HCT116 (cell line): ENCODE data around the gene IFITM1.

Experiments used
- CTCF ChIP-seq, 3 experiments: fragments of 200-600 bp in 1 of 3; sonication (generic) in 1 of 3; IDR thresholded peaks in 2 of 3; conservative IDR thresholded peaks in 1 of 3; 2 replicates each; pipeline ENCODE4 v1.5.1; 2012 to 2017; ENCODE audit warnings: low read depth in 2 of 3, low read length in 2 of 3, antibody characterized with exemption in 1 of 3, borderline replicate concordance in 1 of 3, control low read depth in 1 of 3, mild to moderate bottlenecking in 1 of 3, mixed read lengths in 1 of 3, mixed run types in 1 of 3, moderate library complexity in 1 of 3; ENCODE audit not compliant: insufficient read depth in 1 of 3
- POLR2A ChIP-seq: IDR thresholded peaks from 2 replicates; pipeline ENCODE4 v1.7.0; 2011; ENCODE audit warnings: borderline replicate concordance; ENCODE audit not compliant: insufficient read depth, insufficient read length; ENCODE audit errors: extremely low read depth
- REST ChIP-seq: IDR thresholded peaks from 2 replicates; pipeline ENCODE4 v1.6.1; 2012; ENCODE audit warnings: low read depth

- TF ChIP-seq POLR2A: no peak
- TF ChIP-seq CTCF (IDR thresholded peaks at IDR 0.05 in 2 of 3, conservative IDR thresholded peaks at IDR 0.05 in 1 of 3; ENCODE audit: borderline replicate concordance in 1 of 3, insufficient read depth in 1 of 3, low read depth in 2 of 3, low read length in 2 of 3): no peak
- no peak for TF ChIP-seq REST
Observed at GRCh38 chr11:326592-326841, 12.7 kb downstream of the IFITM1 start.
